HEK293 (cell line): ENCODE measurements around the gene ULBP1.
"Not testable (repeated sequence)": the region's sequence is repeated elsewhere in the genome, so short reads cannot be mapped to it uniquely, and the experiment has no call there.

Source experiments
- CTCF ChIA-PET: fragments of 350-600 bp; formaldehyde crosslinking; extraction: SDS; loops from one replicate; lab custom pipeline; 2021; ENCODE audit warnings: antibody characterized with exemption; lab: Yijun Ruan, JAX
- POLR2A ChIA-PET: fragments of 300-600 bp; formaldehyde crosslinking; extraction: SDS; loops from one replicate; lab custom pipeline; 2020; ENCODE audit warnings: antibody characterized with exemption, inconsistent platforms; lab: Yijun Ruan, JAX
- H3K27ac ChIP-seq: fragments of 200-500 bp; sonication (Bioruptor generic); 2 replicates; pipeline ENCODE4 v1.5.1; 2014; ENCODE audit warnings: low read depth, low read length, control low read depth, inconsistent platforms; ENCODE audit errors: extremely low read depth
- H3K36me3 ChIP-seq, 2 experiments: fragments of 200-500 bp in 1 of 2; sonication (Bioruptor generic) in 1 of 2; 1 replicate in 1 of 2; 2 replicates in 1 of 2; pipeline ENCODE4 v1.5.1; 2014 to 2017; ENCODE audit warnings: inconsistent platforms in 2 of 2, low read length in 2 of 2; ENCODE audit not compliant: control insufficient read depth in 2 of 2, insufficient read depth in 1 of 2
- H3K4me1 ChIP-seq: fragments of 200-500 bp; sonication (Bioruptor generic); 2 replicates; pipeline ENCODE4 v1.5.1; 2014; ENCODE audit warnings: mild to moderate bottlenecking, low read length, inconsistent platforms; ENCODE audit not compliant: control insufficient read depth, insufficient read depth
- H3K4me3 ChIP-seq: 2 replicates; pipeline ENCODE4 v1.5.1; 2011; ENCODE audit warnings: low read depth, mild to moderate bottlenecking, control low read depth, low read length, moderate library complexity
- H3K9me3 ChIP-seq: fragments of 200-500 bp; sonication (Bioruptor generic); 2 replicates; pipeline ENCODE4 v1.5.1; 2014; ENCODE audit warnings: low read depth, low read length, inconsistent platforms; ENCODE audit not compliant: control insufficient read depth, insufficient read depth
- KLF16 ChIP-seq: fragments of 450-650 bp; formaldehyde crosslinking; IDR thresholded peaks from 2 replicates; pipeline ENCODE4 v1.5.1; 2017; ENCODE audit warnings: missing biosample characterization, missing genetic modification characterization
- WT1 ChIP-seq: fragments of 450-650 bp; formaldehyde crosslinking; IDR thresholded peaks from 2 replicates; pipeline ENCODE4 v1.5.1; 2016; ENCODE audit warnings: missing biosample characterization, missing genetic modification characterization
- YY1 ChIP-seq: fragments of 450-650 bp; formaldehyde crosslinking; IDR thresholded peaks from 2 replicates; pipeline ENCODE4 v1.5.1; 2018; ENCODE audit warnings: missing biosample characterization, missing genetic modification characterization
- ZBTB17 ChIP-seq: fragments of 450-650 bp; formaldehyde crosslinking; IDR thresholded peaks from 2 replicates; pipeline ENCODE4 v1.5.1; 2016; ENCODE audit warnings: missing biosample characterization, missing genetic modification characterization
- ZEB2 ChIP-seq: fragments of 450-650 bp; formaldehyde crosslinking; IDR thresholded peaks from 2 replicates; pipeline ENCODE4 v1.5.1; 2016; ENCODE audit warnings: missing biosample characterization, missing genetic modification characterization
- ZFP41 ChIP-seq: fragments of 450-650 bp; formaldehyde crosslinking; IDR thresholded peaks from 2 replicates; pipeline ENCODE4 v1.5.1; 2016; ENCODE audit warnings: missing biosample characterization, missing genetic modification characterization, borderline replicate concordance
- ZNF114 ChIP-seq: fragments of 450-650 bp; formaldehyde crosslinking; IDR thresholded peaks from 2 replicates; pipeline ENCODE4 v1.5.0; 2017; ENCODE audit warnings: missing biosample characterization, missing genetic modification characterization
- ZNF2 ChIP-seq: fragments of 450-650 bp; formaldehyde crosslinking; IDR thresholded peaks from 2 replicates; pipeline ENCODE4 v1.5.1; 2016; ENCODE audit warnings: missing biosample characterization, missing genetic modification characterization
- ZNF391 ChIP-seq: fragments of 450-650 bp; formaldehyde crosslinking; IDR thresholded peaks from 2 replicates; pipeline ENCODE4 v1.5.1; 2016; ENCODE audit warnings: low read depth, missing biosample characterization, missing genetic modification characterization, borderline replicate concordance
- ZNF433 ChIP-seq: fragments of 450-650 bp; formaldehyde crosslinking; IDR thresholded peaks from 2 replicates; pipeline ENCODE4 v1.5.1; 2016; ENCODE audit warnings: missing biosample characterization, missing genetic modification characterization, low read depth
- ZNF621 ChIP-seq: fragments of 450-650 bp; formaldehyde crosslinking; IDR thresholded peaks from 2 replicates; pipeline ENCODE4 v1.5.1; 2017; ENCODE audit warnings: missing biosample characterization, missing genetic modification characterization
- ZNF629 ChIP-seq: fragments of 450-650 bp; formaldehyde crosslinking; IDR thresholded peaks from 2 replicates; pipeline ENCODE4 v1.5.1; 2017; ENCODE audit warnings: missing biosample characterization, missing genetic modification characterization
- ZNF654 ChIP-seq: fragments of 450-650 bp; formaldehyde crosslinking; IDR thresholded peaks from 2 replicates; pipeline ENCODE4 v1.5.1; 2016; ENCODE audit warnings: low read depth, missing biosample characterization, missing genetic modification characterization
- ZNF843 ChIP-seq: fragments of 450-650 bp; formaldehyde crosslinking; IDR thresholded peaks from 2 replicates; pipeline ENCODE4 v1.5.1; 2016; ENCODE audit warnings: missing biosample characterization, missing genetic modification characterization
- ZSCAN4 ChIP-seq: fragments of 450-650 bp; formaldehyde crosslinking; IDR thresholded peaks from 2 replicates; pipeline ENCODE4 v1.5.1; 2017; ENCODE audit warnings: missing biosample characterization, missing genetic modification characterization
- TF ChIP-seq, protein P1 (sequence below): IDR thresholded peaks from 2 replicates; pipeline ENCODE4 v1.6.1; 2011; ENCODE audit warnings: mild to moderate bottlenecking, low read depth, low read length, borderline replicate concordance
- TF ChIP-seq, protein P2 (sequence below): fragments of 450-650 bp; formaldehyde crosslinking; IDR thresholded peaks from 2 replicates; pipeline ENCODE4 v1.5.1; 2017; ENCODE audit warnings: missing biosample characterization, missing genetic modification characterization
- TF ChIP-seq, protein P3 (sequence below): fragments of 450-650 bp; formaldehyde crosslinking; IDR thresholded peaks from 2 replicates; pipeline ENCODE4 v1.5.1; 2016; ENCODE audit warnings: missing biosample characterization, missing genetic modification characterization
- TF ChIP-seq, protein P4 (sequence below): fragments of 450-650 bp; formaldehyde crosslinking; IDR thresholded peaks from 2 replicates; pipeline ENCODE4 v1.5.1; 2016; ENCODE audit warnings: missing biosample characterization, missing genetic modification characterization
- TF ChIP-seq, protein P5 (sequence below): fragments of 450-650 bp; formaldehyde crosslinking; IDR thresholded peaks from 2 replicates; pipeline ENCODE4 v1.5.1; 2016; ENCODE audit warnings: missing biosample characterization, missing genetic modification characterization

Gene ULBP1

GRCh38 chr6:150015281-150016001, 51.7 kb downstream of the ULBP1 start:
- H3K4me1 ChIP-seq, H3K27ac ChIP-seq, POLR2A ChIA-PET, H3K9me3 ChIP-seq, H3K4me3 ChIP-seq, H3K36me3 ChIP-seq: not testable (repeated sequence)
- CTCF ChIA-PET: interaction anchor here (2.7 to 3.1 kb wide), 2 partner anchors 80 to 380 kb away, joined by 14 to 35 read pairs; no protein-coding TSS in a partner anchor

DNA sequence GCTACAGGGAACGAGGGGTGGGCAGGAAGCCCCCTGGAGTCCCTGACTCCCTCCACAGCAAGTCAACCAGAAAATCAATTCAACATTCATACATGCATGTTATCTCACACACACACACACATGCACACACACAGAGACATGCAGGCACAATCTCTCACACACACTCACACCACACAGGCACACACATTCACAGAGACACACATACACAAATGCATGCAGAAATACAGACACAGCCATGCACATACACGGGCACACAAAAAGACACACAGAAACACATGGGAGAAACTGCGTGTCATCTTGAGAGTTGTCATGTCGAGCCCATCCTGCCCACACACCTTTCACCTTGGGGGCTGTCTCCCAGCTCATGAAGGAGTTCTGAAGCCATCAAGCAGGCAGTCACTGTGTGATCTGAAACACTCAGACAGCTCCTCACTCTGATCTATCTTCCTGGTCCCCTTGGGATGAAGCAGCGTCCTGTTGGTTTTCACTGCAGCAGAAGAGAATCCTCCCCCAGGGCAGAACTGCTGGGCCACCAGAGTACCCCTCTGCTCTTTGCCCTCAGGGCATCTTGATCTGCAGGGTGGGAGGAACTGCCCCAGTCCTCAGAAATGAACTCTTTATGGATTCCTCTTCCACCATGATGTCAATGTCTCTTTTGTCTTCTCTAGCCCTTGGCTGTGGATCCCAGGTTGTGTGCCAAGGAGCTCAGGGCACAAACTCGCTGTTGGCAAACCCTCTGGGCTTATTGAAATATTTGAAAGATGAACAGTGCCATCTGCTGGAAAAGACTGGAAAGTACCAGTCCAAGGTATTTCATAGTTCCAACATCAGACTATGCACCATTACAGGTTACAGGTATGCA, 52.8 kb downstream of the ULBP1 start:
- Histone ChIP-seq H3K4me3 (no peak overlapping the region), H3K27ac (no peak overlapping the region), H3K36me3 (no peaks in the 10 kb centered on the region), H3K4me1 (no peaks in the 10 kb centered on the region), H3K9me3 (no peaks in the 10 kb centered on the region)
- POLR2A ChIA-PET: interaction anchor here (0.6 to 1.0 kb wide), 3 partner anchors 24 to 81 kb away, joined by 3 to 5 read pairs (median 5); partner anchors contain the start of gene ULBP1
- CTCF ChIA-PET: interaction anchor here (0.5 to 3.1 kb wide), 40 partner anchors 8 to 931 kb away, joined by 3 to 35 read pairs (median 4); partner anchors contain the start of gene RAET1L
- TF ChIP-seq YY1 (tag by site-specific recombination) (no peak), KLF16 (tag by site-specific recombination) (no peak), ZSCAN4 (tag by site-specific recombination) (peak; percentile 90), ZNF2 (tag by site-specific recombination) (0 out of 2 replicates have a peak, but pooled peaks have one; percentile 26), ZNF391 (no peak), ZNF843 (tag by site-specific recombination) (no peak), ZNF114 (tag by site-specific recombination) (no peak), WT1 (tag by site-specific recombination) (no peak), ZBTB17 (peak; percentile 19; the same call in 1 of the 2 replicates), ZNF629 (tag by site-specific recombination) (peak; percentile 67), ZFP41 (tag by site-specific recombination) (no peak), ZEB2 (tag by site-specific recombination) (peak; percentile 65), ZNF654 (peak; percentile 92), ZNF621 (tag by site-specific recombination) (no peak), ZNF433 (tag by site-specific recombination) (no peak)
- TF ChIP-seq, protein P1, sequence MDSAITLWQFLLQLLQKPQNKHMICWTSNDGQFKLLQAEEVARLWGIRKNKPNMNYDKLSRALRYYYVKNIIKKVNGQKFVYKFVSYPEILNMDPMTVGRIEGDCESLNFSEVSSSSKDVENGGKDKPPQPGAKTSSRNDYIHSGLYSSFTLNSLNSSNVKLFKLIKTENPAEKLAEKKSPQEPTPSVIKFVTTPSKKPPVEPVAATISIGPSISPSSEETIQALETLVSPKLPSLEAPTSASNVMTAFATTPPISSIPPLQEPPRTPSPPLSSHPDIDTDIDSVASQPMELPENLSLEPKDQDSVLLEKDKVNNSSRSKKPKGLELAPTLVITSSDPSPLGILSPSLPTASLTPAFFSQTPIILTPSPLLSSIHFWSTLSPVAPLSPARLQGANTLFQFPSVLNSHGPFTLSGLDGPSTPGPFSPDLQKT: no peak
- TF ChIP-seq, protein P2, sequence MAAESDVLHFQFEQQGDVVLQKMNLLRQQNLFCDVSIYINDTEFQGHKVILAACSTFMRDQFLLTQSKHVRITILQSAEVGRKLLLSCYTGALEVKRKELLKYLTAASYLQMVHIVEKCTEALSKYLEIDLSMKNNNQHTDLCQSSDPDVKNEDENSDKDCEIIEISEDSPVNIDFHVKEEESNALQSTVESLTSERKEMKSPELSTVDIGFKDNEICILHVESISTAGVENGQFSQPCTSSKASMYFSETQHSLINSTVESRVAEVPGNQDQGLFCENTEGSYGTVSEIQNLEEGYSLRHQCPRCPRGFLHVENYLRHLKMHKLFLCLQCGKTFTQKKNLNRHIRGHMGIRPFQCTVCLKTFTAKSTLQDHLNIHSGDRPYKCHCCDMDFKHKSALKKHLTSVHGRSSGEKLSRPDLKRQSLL (tag by site-specific recombination): no peak
- TF ChIP-seq, protein P3, sequence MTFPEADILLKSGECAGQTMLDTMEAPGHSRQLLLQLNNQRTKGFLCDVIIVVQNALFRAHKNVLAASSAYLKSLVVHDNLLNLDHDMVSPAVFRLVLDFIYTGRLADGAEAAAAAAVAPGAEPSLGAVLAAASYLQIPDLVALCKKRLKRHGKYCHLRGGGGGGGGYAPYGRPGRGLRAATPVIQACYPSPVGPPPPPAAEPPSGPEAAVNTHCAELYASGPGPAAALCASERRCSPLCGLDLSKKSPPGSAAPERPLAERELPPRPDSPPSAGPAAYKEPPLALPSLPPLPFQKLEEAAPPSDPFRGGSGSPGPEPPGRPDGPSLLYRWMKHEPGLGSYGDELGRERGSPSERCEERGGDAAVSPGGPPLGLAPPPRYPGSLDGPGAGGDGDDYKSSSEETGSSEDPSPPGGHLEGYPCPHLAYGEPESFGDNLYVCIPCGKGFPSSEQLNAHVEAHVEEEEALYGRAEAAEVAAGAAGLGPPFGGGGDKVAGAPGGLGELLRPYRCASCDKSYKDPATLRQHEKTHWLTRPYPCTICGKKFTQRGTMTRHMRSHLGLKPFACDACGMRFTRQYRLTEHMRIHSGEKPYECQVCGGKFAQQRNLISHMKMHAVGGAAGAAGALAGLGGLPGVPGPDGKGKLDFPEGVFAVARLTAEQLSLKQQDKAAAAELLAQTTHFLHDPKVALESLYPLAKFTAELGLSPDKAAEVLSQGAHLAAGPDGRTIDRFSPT (tag by site-specific recombination): 0 out of 2 replicates have a peak, but pooled peaks have one; percentile 14
- TF ChIP-seq, protein P4, sequence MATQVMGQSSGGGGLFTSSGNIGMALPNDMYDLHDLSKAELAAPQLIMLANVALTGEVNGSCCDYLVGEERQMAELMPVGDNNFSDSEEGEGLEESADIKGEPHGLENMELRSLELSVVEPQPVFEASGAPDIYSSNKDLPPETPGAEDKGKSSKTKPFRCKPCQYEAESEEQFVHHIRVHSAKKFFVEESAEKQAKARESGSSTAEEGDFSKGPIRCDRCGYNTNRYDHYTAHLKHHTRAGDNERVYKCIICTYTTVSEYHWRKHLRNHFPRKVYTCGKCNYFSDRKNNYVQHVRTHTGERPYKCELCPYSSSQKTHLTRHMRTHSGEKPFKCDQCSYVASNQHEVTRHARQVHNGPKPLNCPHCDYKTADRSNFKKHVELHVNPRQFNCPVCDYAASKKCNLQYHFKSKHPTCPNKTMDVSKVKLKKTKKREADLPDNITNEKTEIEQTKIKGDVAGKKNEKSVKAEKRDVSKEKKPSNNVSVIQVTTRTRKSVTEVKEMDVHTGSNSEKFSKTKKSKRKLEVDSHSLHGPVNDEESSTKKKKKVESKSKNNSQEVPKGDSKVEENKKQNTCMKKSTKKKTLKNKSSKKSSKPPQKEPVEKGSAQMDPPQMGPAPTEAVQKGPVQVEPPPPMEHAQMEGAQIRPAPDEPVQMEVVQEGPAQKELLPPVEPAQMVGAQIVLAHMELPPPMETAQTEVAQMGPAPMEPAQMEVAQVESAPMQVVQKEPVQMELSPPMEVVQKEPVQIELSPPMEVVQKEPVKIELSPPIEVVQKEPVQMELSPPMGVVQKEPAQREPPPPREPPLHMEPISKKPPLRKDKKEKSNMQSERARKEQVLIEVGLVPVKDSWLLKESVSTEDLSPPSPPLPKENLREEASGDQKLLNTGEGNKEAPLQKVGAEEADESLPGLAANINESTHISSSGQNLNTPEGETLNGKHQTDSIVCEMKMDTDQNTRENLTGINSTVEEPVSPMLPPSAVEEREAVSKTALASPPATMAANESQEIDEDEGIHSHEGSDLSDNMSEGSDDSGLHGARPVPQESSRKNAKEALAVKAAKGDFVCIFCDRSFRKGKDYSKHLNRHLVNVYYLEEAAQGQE: no peak
- TF ChIP-seq, protein P5, sequence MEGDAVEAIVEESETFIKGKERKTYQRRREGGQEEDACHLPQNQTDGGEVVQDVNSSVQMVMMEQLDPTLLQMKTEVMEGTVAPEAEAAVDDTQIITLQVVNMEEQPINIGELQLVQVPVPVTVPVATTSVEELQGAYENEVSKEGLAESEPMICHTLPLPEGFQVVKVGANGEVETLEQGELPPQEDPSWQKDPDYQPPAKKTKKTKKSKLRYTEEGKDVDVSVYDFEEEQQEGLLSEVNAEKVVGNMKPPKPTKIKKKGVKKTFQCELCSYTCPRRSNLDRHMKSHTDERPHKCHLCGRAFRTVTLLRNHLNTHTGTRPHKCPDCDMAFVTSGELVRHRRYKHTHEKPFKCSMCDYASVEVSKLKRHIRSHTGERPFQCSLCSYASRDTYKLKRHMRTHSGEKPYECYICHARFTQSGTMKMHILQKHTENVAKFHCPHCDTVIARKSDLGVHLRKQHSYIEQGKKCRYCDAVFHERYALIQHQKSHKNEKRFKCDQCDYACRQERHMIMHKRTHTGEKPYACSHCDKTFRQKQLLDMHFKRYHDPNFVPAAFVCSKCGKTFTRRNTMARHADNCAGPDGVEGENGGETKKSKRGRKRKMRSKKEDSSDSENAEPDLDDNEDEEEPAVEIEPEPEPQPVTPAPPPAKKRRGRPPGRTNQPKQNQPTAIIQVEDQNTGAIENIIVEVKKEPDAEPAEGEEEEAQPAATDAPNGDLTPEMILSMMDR (tag by site-specific recombination): peak; percentile 69; the same call in 1 of the 2 replicates
